Hepatocyte (in vitro differentiated cells): ENCODE data around the gene RHBDD3. TPM values are rescaled to one million over a fixed set of nuclear protein-coding genes. Genes with fewer than 3 reads are reported as not detected.

Source experiments
- DNase-seq: peaks from one replicate; pipeline ENCODE4 v3.0.0-alpha.2; 2016; ENCODE audit warnings: low spot score
- H2AFZ ChIP-seq: fragments of 200-600 bp; sonication (generic); 2 replicates; pipeline ENCODE4 v1.6.0; 2016; ENCODE audit warnings: antibody characterized with exemption, mild to moderate bottlenecking
- H3K27ac ChIP-seq: fragments of 200-600 bp; sonication (generic); 2 replicates; pipeline ENCODE4 v1.5.1; 2016; ENCODE audit warnings: mild to moderate bottlenecking
- H3K27me3 ChIP-seq: fragments of 200-600 bp; sonication (generic); 2 replicates; pipeline ENCODE4 v1.6.1; 2016
- H3K36me3 ChIP-seq: fragments of 200-600 bp; sonication (generic); replicated peaks from 2 replicates; pipeline ENCODE4 v1.5.1; 2016; ENCODE audit warnings: low read depth; ENCODE audit not compliant: insufficient read depth
- H3K4me1 ChIP-seq: fragments of 200-600 bp; sonication (generic); 2 replicates; pipeline ENCODE4 v1.5.1; 2016; ENCODE audit warnings: mild to moderate bottlenecking, moderate library complexity; ENCODE audit not compliant: insufficient read depth
- H3K4me2 ChIP-seq: fragments of 200-600 bp; sonication (generic); 2 replicates; pipeline ENCODE4 v1.6.0; 2016
- H3K4me3 ChIP-seq: fragments of 200-600 bp; sonication (generic); 2 replicates; pipeline ENCODE4 v1.5.1; 2016; ENCODE audit warnings: mild to moderate bottlenecking
- H3K79me2 ChIP-seq: fragments of 200-600 bp; sonication (generic); 2 replicates; pipeline ENCODE4 v1.6.0; 2017; ENCODE audit warnings: mild to moderate bottlenecking
- H3K9me2 ChIP-seq: fragments of 200-600 bp; sonication (generic); replicated peaks from 2 replicates; pipeline ENCODE4 v1.6.0; 2017; ENCODE audit warnings: mild to moderate bottlenecking; ENCODE audit not compliant: insufficient read depth
- H3K9me3 ChIP-seq: fragments of 200-600 bp; sonication (generic); 2 replicates; pipeline ENCODE4 v1.5.1; 2016; ENCODE audit warnings: low read depth, mild to moderate bottlenecking
- H4K20me1 ChIP-seq: fragments of 200-600 bp; sonication (generic); 2 replicates; pipeline ENCODE4 v1.6.0; 2016; ENCODE audit warnings: mild to moderate bottlenecking; ENCODE audit not compliant: insufficient read depth, poor library complexity, severe bottlenecking
- EZH2 ChIP-seq: fragments of 200-600 bp; sonication (generic); IDR thresholded peaks from 2 replicates; pipeline ENCODE4 v1.6.1; 2016; ENCODE audit warnings: antibody characterized with exemption, mild to moderate bottlenecking, borderline replicate concordance
- EZH2phosphoT487 ChIP-seq: fragments of 200-600 bp; sonication (generic); IDR thresholded peaks from one replicate; pipeline ENCODE4 v1.6.1; 2018; ENCODE audit warnings: antibody characterized with exemption, mild to moderate bottlenecking, low read depth, moderate library complexity; ENCODE audit not compliant: unreplicated experiment, severe bottlenecking
- WGBS: methylation state at CpG from one replicate; pipeline ENCODE4 v1.1.6; 2016; ENCODE audit warnings: low lambda C conversion rate; ENCODE audit errors: missing lambda C conversion rate; 5-methylcytosine and 5-hydroxymethylcytosine counted together
- polyA plus RNA-seq: library from polyadenylated mRNA; unstranded; fragments of >200 nt; fragmentation: Nextera tagmentation; extraction: Ambion mirVana; gene quantifications from 2 replicates; pipeline ENCODE4 v1.2.1, GENCODE V29; 2016
- total RNA-seq: library from RNA; depleted of rRNA; stranded (reverse); fragments of >200 nt; gene quantifications from 2 replicates; pipeline ENCODE4 v1.2.3, GENCODE V29; 2014
- TF ChIP-seq, protein P1 (sequence below): fragments of 200-600 bp; sonication (generic); IDR thresholded peaks from 2 replicates; pipeline ENCODE4 v1.5.1; 2016; ENCODE audit warnings: antibody characterized with exemption, mild to moderate bottlenecking; ENCODE audit not compliant: poor library complexity

Gene RHBDD3
- total and polyA plus RNA-seq, 2 experiments from 2014 or later, result 27.2 to 46.7 TPM

DNA sequence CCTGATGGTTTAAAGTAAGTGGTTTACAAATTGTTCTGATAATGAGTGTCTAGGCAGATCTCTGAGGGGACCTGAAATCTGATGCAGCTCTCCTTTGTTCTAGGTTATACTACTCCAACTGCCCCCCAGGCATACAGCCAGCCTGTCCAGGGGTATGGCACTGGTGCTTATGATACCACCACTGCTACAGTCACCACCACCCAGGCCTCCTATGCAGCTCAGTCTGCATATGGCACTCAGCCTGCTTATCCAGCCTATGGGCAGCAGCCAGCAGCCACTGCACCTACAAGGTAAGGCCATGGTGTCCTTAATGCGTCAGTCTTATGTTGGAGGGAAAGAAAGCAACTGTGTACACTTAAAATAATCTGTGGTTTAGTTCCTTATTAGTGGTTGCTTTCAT, 10.1 kb upstream of the RHBDD3 start:
- no peaks in the 10 kb centered on the region for H3K36me3 ChIP-seq
- TF ChIP-seq, protein P1, sequence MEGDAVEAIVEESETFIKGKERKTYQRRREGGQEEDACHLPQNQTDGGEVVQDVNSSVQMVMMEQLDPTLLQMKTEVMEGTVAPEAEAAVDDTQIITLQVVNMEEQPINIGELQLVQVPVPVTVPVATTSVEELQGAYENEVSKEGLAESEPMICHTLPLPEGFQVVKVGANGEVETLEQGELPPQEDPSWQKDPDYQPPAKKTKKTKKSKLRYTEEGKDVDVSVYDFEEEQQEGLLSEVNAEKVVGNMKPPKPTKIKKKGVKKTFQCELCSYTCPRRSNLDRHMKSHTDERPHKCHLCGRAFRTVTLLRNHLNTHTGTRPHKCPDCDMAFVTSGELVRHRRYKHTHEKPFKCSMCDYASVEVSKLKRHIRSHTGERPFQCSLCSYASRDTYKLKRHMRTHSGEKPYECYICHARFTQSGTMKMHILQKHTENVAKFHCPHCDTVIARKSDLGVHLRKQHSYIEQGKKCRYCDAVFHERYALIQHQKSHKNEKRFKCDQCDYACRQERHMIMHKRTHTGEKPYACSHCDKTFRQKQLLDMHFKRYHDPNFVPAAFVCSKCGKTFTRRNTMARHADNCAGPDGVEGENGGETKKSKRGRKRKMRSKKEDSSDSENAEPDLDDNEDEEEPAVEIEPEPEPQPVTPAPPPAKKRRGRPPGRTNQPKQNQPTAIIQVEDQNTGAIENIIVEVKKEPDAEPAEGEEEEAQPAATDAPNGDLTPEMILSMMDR, result no peak
- no peak for TF ChIP-seq EZH2phosphoT487
- no peak for TF ChIP-seq EZH2
- H3K27ac ChIP-seq, result no peak overlapping the region
- no peak overlapping the region for H3K4me3 ChIP-seq
- H2AFZ ChIP-seq, result no peak overlapping the region
- H3K9me3 ChIP-seq, result no peaks in the 10 kb centered on the region
- peaks cover 21% of the 10 kb centered on the region for H3K4me1 ChIP-seq
- peaks cover 98% of the 10 kb centered on the region for H4K20me1 ChIP-seq
- peaks cover 99% of the 10 kb centered on the region for H3K79me2 ChIP-seq
- H3K27me3 ChIP-seq, result no peaks in the 10 kb centered on the region
- 93% methylated on average over 1 of the region's 1 CpG for WGBS
- DNase-seq, result no peak
- H3K4me2 ChIP-seq, result no peak overlapping the region
- H3K9me2 ChIP-seq, result no peaks in the 10 kb centered on the region

DNA sequence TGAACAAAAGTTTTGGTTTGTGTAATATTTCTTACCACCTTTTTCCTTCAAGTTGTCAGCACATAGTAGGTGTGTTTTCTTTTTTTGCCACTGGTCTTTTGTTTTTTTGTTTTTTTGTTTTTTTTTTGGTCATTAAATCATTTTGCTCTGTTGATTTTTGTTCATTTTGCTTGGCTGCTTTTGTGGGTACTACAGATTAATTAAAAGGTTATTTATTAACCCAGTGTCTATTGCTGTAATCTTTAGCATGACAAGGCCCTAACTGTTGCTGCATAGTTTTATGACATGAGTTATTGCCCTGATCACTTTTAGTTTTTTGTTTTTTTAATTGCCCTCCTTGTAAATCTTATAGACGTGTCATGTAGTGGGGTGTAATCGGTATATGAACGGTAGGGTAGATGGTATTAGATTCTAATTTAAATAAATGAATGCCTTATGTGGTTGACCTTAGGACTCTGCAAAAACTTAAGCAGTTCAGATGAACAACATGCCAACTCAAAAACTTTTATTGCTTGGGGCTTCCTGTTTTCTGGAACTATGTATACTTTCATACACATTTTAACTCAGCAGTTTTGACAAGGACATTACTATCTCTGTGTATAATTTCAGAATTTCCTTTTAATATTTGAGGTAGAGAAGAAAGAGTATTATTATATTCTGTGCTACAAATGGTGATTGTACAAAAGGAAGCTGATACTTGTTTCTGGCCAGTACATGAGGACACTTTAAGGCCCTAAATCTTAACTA, 8.2 kb upstream of the RHBDD3 start:
- H3K27ac ChIP-seq, result peak overlapping the region; percentile 7
- 74% methylated on average over 3 of the region's 3 CpGs for WGBS
- H3K79me2 ChIP-seq, result peaks cover 99% of the 10 kb centered on the region
- H4K20me1 ChIP-seq, result peaks cover 99% of the 10 kb centered on the region
- no peak for DNase-seq
- H3K9me3 ChIP-seq, result no peaks in the 10 kb centered on the region
- H3K4me3 ChIP-seq, result no peak overlapping the region
- no peak overlapping the region for H2AFZ ChIP-seq
- no peaks in the 10 kb centered on the region for H3K36me3 ChIP-seq
- H3K4me2 ChIP-seq, result peak overlapping the region; percentile 56
- no peaks in the 10 kb centered on the region for H3K27me3 ChIP-seq
- TF ChIP-seq, protein P1, result no peak
- TF ChIP-seq EZH2phosphoT487 (no peak), EZH2 (no peak)
- H3K9me2 ChIP-seq, result no peaks in the 10 kb centered on the region
- H3K4me1 ChIP-seq, result peaks cover 33% of the 10 kb centered on the region

DNA sequence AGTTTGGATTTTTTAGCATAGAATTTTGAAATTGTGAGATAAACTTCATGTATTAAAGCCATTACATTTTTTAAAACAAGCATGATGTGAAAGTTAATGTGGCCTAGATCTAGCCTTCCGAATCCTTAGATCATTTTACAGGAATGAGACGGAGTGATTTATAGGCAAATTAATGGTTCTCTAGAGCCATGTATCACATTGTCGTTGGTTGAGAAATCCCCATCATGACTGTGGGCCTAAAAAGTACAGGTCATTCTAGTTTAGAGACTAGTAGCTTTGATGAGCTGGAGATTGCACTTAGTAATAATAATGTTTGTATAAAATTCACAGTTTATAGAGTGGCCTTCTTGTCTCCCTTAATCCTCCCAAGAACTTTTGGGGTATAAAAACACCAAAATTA, 7.4 kb upstream of the RHBDD3 start:
- DNase-seq, result no peak
- Histone ChIP-seq H3K4me2 (no peak overlapping the region), H4K20me1 (peaks cover 99% of the 10 kb centered on the region), H3K4me3 (no peak overlapping the region), H2AFZ (no peak overlapping the region), H3K27ac (no peak overlapping the region), H3K27me3 (no peaks in the 10 kb centered on the region), H3K36me3 (no peaks in the 10 kb centered on the region), H3K79me2 (peaks cover 100% of the 10 kb centered on the region), H3K4me1 (peaks cover 37% of the 10 kb centered on the region), H3K9me3 (no peaks in the 10 kb centered on the region), H3K9me2 (no peaks in the 10 kb centered on the region)
- WGBS, result 71% methylated on average over 3 of the region's 3 CpGs
- TF ChIP-seq, protein P1, result no peak
- TF ChIP-seq EZH2, result no peak
- TF ChIP-seq EZH2phosphoT487, result no peak
